HG03280 (cell line): ENCODE results near the gene RACK1.
A peak's percentile ranks its signal among the peaks of the same experiment; 100 is the strongest.

ENCODE experiments used
- ATAC-seq: cut with Tn5 transposase; IDR thresholded peaks from one replicate; pipeline ENCODE4 v1.9.1; 2021; ENCODE audit warnings: mild to moderate bottlenecking, moderate library complexity; ENCODE audit not compliant: unreplicated experiment

Gene RACK1

DNA sequence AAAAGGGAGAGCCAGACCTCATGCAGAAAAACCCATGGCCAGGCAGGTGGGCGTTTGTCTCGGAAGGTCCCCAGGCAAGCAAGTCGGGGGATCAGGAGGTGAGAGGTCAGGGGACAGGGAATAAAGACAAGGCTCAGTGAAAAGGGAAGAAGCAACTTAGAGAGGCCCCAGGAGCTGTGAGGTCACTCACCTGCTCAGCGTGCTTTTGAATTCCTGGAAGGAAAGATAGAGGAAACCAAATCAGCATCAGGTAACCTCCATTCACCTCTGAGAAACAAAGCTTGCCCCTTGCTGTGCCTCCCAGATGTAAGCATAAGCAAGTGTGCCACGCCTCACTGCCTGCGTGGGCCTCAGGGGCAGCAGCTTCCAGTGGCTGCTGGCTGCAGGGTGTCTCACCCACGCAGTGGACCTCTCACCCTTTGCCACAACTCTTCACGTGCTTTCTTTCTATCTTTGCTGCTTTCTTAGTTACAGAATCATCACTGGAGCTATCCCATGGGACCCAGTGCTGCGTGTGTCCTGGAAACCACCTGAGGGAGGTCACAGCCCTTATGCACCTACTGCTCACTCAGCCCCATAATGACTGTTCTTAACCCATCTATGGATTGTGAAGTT lies 44.7 kb downstream of the RACK1 start:
- ATAC-seq = no peak

DNA sequence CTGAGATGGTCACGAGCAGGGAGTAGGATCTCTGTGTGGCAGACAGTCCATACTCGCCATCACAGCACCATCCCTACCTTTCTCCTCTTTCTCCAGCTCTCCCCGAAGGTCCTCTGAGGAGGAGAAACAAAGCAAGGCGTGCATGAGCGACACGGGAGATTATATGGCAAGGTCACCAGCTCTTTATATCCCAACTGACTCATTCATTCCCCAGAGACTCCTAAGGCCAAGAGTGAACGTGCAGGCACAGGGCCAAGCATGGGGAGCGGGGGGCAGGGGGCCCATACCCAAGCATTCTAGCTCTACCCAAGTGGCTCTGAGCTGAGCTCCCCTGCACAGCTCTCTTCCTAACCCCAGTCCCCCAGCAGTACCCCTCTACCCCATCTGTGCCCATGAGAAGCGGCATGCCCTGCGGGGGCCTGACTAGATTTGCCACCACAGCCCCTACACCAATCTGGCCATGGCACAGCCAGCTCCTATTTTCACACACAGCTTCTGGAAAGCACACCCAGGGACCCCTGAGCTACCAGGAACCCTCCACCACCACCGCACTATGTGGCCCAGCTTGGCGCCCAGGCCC lies 45.5 kb downstream of the RACK1 start:
- no peak for ATAC-seq

DNA sequence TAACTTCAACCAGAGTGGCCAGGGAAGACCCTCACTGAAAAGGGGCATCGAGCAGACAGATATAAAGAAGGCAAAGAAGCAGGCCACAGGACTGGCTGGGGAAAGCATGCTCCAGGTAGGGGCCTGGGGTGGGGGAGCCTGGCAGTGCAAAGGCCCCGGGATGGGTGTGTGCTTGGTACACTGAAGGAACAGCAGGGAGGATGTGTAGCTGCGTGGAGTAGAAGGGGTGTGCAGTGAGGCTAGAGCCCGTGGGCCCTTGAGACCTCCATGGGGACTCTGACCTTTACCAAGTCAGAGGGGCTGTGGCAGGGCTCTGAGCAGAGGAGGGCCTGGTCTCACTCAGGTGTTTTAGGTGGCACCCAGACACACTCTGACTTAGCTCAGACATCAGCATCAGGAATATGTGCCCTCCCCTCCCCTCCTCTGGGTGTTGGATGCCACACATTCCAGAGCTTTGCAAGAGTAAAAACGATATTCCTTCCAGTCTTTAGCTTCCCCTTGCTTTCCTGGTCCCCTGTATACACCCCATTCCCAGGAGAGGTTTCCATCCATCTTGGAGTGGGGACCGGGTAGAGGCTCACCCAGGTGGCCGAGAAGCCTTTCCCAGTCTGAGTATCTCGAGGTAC lies 46.3 kb downstream of the RACK1 start:
- ATAC-seq = no peak

- ATAC-seq = no peak
Observed at GRCh38 chr5:181195249-181195761, 48.4 kb downstream of the RACK1 start.

GRCh38 chr5:181194489-181195248 lies 49.0 kb downstream of the RACK1 start:
- no peak for ATAC-seq

DNA sequence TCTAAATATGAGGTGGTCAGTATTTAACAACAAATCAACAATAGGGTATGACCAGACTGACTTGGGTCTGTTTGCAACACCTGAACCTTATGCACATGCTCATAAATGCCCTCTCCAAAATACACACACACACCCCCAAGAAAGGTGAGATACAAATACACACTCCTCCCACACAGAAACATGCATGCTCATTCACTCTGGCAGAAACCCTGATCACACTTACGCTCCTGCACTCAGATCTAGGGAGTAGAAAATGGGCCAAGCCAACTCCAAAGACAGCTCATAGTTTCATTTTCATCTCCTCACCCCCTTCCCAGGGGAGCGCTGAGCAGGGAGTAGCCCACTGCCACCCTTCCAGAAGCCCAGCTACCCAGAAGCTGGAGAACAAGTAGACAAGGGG lies 50.0 kb downstream of the RACK1 start:
- no peak for ATAC-seq

- no peak for ATAC-seq
Observed at GRCh38 chr5:181192337-181193046, 51.2 kb downstream of the RACK1 start.

DNA sequence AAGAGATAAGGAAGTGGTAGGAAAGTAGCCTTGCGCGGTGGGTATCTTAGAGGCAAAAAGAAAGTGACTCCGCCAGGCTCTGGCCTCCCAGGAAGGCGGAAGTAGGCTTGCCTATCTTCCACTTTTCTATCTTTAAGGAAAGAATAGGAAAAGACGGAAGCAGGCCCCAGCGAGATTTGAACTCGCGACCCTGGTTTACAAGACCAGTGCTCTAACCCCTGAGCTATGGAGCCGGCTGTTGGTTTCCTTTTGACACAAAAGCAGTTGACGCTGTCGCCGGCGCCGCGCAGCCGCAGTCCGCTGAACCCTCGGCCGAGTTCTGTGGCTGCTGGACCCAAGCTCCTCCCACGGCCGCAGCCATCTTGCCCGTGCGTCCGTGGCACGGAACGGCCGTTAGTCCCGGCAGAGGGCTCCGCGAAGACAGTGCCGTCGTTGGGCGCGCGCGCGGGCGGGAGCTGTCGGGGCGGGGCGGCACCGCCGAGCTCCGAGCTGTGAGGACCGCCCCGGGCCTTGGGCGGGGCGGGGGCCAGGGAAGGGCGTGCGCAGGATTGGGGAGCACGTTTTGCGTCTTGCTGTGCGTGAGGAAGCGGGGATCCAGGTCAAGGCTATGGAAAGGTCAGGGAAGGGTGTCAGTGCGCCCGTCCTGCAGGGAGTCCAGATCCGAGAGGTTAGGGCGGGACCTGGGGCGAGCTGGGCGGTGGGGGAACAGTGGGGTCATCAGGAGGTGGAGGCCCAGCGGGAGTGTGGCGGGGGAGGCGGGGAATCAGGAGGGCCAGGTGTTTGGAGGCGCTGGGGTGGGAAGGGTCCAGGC lies 52.0 kb downstream of the RACK1 start:
- peak; percentile 65 for ATAC-seq

DNA sequence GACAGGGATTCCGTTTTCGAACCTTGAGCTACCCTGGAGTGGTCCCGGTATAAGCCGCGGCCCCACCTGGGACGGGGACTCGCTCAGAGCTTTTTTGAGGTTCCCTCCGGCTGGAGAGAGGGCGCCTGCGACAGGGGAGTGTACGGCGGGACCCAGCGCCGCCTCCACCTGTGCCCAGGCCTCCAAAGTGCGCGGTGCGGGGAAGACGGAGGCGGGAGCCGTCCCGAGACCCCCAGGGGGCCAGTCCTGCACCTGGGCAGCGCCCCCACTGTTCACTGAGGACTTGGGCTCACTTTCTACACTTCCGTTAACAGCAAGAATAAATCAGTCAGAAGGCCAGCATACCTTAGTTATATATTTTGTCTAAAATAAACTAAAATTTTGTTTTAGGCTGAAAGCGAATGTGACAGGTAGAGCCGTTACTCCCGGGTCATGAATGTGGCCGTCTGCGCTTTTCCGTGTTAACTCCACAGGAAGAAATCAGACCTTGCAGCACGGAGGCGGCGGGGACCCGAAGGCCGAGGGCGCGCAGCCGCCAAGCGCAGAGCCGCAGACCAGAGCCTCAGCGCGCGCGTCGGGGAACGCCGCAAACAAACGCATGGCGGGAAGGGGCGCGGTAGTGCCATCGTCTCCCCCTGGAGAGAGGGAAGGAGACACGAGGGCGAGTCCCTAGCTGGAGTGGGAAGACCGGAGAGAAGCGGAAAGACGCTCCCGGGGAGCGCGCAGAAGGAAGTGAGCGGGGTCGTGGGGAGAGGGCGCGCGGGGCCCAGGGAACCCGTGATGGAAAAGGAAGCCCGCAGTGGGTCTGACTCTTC lies 52.8 kb downstream of the RACK1 start:
- ATAC-seq = peak; percentile 4

- ATAC-seq = no peak
Observed at GRCh38 chr5:181189962-181190710, 53.6 kb downstream of the RACK1 start.

GRCh38 chr5:181189363-181189961 lies 54.2 kb downstream of the RACK1 start:
- no peak for ATAC-seq

GRCh38 chr5:181188700-181189362 lies 54.9 kb downstream of the RACK1 start:
- no peak for ATAC-seq

DNA sequence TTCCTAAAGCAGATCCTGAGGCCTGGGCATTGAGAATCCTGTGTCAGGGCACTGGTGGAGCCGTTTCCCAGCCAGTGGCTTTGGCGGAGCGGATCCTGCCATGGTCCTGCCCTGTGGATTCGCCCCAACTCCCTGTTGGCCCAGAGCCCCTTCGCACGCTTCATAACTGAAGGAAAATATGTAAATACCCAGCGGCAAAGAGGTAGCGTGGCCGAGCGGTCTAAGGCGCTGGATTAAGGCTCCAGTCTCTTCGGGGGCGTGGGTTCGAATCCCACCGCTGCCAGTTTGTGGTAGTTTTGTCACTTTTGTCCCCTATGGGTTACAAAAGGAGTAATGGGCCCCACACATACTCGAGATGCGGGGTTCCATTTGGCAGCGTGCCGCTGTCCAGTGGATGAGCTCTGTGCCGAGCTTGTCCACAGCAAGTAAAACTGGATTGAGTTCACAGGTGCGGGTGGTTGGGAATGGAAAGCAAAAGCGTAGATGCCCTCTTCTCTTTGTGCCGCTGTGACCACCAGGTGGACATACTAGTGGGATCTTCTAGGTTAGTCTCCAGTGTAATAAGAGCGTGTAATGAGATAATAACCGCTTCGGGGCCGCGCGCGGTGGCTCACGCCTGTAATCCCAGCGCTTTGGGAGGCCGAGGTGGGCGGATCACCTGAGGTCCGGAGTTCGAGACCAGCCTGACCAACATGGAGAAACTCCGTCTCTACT lies 56.0 kb downstream of the RACK1 start:
- no peak for ATAC-seq

GRCh38 chr5:181186986-181187499 lies 56.7 kb downstream of the RACK1 start:
- ATAC-seq = no peak
